ENCODE results near the gene MN1. TPM values are rescaled to one million over a fixed set of nuclear protein-coding genes. Genes with fewer than 3 reads are reported as not detected.

The MN1 gene
- total and polyA plus RNA-seq, 2 experiments from 2014 or later: 7.8 to 45.8 TPM

GRCh38 chr22:27834364-27835185, 33.0 kb upstream of the MN1 start:
- DNase-seq (ENCODE audit: low read depth in 1 of 2, low spot score in 1 of 2): no peak
- H3K27ac ChIP-seq: no peak overlapping the region
- TF ChIP-seq CTCF (IDR thresholded peaks at IDR 0.05; ENCODE audit: low read depth, low read length): no peak
- no peaks in the 10 kb centered on the region for H3K4me1 ChIP-seq (ENCODE audit: low read depth)
- H3K4me3 ChIP-seq: no peak overlapping the region
- H3K36me3 ChIP-seq: no peaks in the 10 kb centered on the region
- no peaks in the 10 kb centered on the region for H3K27me3 ChIP-seq
- H3K9me3 ChIP-seq (ENCODE audit: low read depth): no peaks in the 10 kb centered on the region

GRCh38 chr22:27833803-27834202, 32.2 kb upstream of the MN1 start:
- no peak for DNase-seq (ENCODE audit: low read depth in 1 of 2, low spot score in 1 of 2)
- no peak for TF ChIP-seq CTCF (IDR thresholded peaks at IDR 0.05; ENCODE audit: low read depth, low read length)
- no peaks in the 10 kb centered on the region for H3K36me3 ChIP-seq
- no peaks in the 10 kb centered on the region for H3K9me3 ChIP-seq (ENCODE audit: low read depth)
- H3K4me1 ChIP-seq (ENCODE audit: low read depth): no peaks in the 10 kb centered on the region
- H3K27me3 ChIP-seq: no peaks in the 10 kb centered on the region
- no peak overlapping the region for H3K27ac ChIP-seq
- H3K4me3 ChIP-seq: no peak overlapping the region

GRCh38 chr22:27832606-27833005, 31.1 kb upstream of the MN1 start:
- Histone ChIP-seq H3K9me3 (ENCODE audit: low read depth) (no peaks in the 10 kb centered on the region), H3K36me3 (no peaks in the 10 kb centered on the region), H3K4me3 (no peak overlapping the region), H3K27me3 (no peaks in the 10 kb centered on the region), H3K4me1 (ENCODE audit: low read depth) (no peaks in the 10 kb centered on the region), H3K27ac (no peak overlapping the region)
- TF ChIP-seq CTCF (IDR thresholded peaks at IDR 0.05; ENCODE audit: low read depth, low read length): no peak
- no peak for DNase-seq (ENCODE audit: low read depth in 1 of 2, low spot score in 1 of 2)

- no peak overlapping the region for H3K4me3 ChIP-seq
- no peaks in the 10 kb centered on the region for H3K27me3 ChIP-seq
- H3K36me3 ChIP-seq: no peaks in the 10 kb centered on the region
- no peak for TF ChIP-seq CTCF (IDR thresholded peaks at IDR 0.05; ENCODE audit: low read depth, low read length)
- no peaks in the 10 kb centered on the region for H3K4me1 ChIP-seq (ENCODE audit: low read depth)
- H3K9me3 ChIP-seq (ENCODE audit: low read depth): no peaks in the 10 kb centered on the region
- no peak for DNase-seq (ENCODE audit: low read depth in 1 of 2, low spot score in 1 of 2)
- H3K27ac ChIP-seq: no peak overlapping the region
Observed at GRCh38 chr22:27829620-27830019, 28.1 kb upstream of the MN1 start.

GRCh38 chr22:27827604-27828587, 26.3 kb upstream of the MN1 start:
- no peak overlapping the region for H3K4me3 ChIP-seq
- no peak for DNase-seq (ENCODE audit: low read depth in 1 of 2, low spot score in 1 of 2)
- H3K27me3 ChIP-seq: no peaks in the 10 kb centered on the region
- no peaks in the 10 kb centered on the region for H3K9me3 ChIP-seq (ENCODE audit: low read depth)
- H3K36me3 ChIP-seq: no peaks in the 10 kb centered on the region
- H3K4me1 ChIP-seq (ENCODE audit: low read depth): no peaks in the 10 kb centered on the region
- H3K27ac ChIP-seq: no peak overlapping the region
- TF ChIP-seq CTCF (IDR thresholded peaks at IDR 0.05; ENCODE audit: low read depth, low read length): no peak
